Measurements from ENCODE around the gene CDADC1.
A peak's percentile ranks its signal among the peaks of the same experiment; 100 is the strongest.

The CDADC1 gene

DNA sequence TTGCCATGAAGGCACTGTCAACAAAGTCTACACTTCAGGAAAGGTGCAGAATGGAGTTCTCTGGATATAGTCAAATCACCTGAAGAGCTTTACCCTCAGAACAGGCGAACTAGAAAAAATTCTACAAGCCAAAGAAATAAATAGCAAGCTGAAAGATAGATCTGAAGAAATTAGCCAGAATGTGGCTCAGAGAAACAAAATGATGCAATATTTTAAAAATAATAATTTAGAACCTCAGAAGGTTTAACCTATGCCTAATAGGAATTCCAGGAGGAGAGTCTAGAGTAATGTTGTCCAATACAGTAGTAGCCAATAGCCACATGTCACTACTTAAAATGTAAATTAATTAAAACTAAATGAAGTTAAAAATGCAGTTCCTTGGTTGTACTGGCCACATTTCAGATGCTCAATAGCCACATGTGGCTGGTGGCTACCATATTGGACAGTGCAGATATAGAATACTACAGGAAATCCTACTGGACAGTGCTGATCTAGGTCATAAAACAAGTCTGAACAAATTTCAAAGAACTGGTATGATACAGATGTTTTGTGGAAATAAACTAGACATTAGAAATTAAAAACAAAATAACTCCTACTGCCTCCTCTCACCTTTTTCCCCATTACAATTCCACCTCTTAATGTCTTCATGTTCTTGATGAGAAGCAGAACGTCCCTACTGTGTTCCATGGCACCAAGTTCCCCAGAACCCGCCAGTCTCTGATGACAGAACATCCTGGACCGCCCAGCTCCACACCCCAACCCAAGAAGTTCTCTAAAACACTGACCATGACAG lies 679 bp upstream of the CDADC1 start:
- Histone ChIP-seq H3K4me3 (ENCODE audit: low read length) (peak overlapping the region; percentile 92), H3K27ac (ENCODE audit: low read length) (no peak overlapping the region), H3K36me3 (replicated peaks; ENCODE audit: low read depth, low read length) (no peaks in the 10 kb centered on the region), H3K9me3 (ENCODE audit: insufficient read depth, low read length) (no peaks in the 10 kb centered on the region), H3K27me3 (ENCODE audit: low read depth, low read length) (peaks cover 19% of the 10 kb centered on the region), H4K20me1 (ENCODE audit: insufficient read depth, low read length) (no peaks in the 10 kb centered on the region), H3K4me2 (ENCODE audit: low read length) (peak overlapping the region; percentile 88), H3K79me2 (ENCODE audit: low read length) (peaks cover 9% of the 10 kb centered on the region; the same call in 1 of the 2 replicates), H3K4me1 (ENCODE audit: low read length) (peaks cover 9% of the 10 kb centered on the region; the same call in 1 of the 2 replicates), H3K9ac (ENCODE audit: low read length) (peak overlapping the region; percentile 86), H2AFZ (ENCODE audit: low read depth, low read length) (peak overlapping the region; percentile 98)
- TF ChIP-seq CTCF (IDR thresholded peaks at IDR 0.05; ENCODE audit: low read depth, low read length) (no peak), EZH2phosphoT487 (IDR thresholded peaks at IDR 0.05; ENCODE audit: low read depth) (no peak)

- TF ChIP-seq EZH2phosphoT487 (IDR thresholded peaks at IDR 0.05; ENCODE audit: low read depth) (no peak), CTCF (IDR thresholded peaks at IDR 0.05; ENCODE audit: low read depth, low read length) (peak; percentile 33; the same call in 1 of the 2 replicates)
- peak overlapping the region; percentile 98; the same call in 1 of the 2 replicates for H2AFZ ChIP-seq (ENCODE audit: low read depth, low read length)
- H3K27me3 ChIP-seq (ENCODE audit: low read depth, low read length), result peaks cover 9% of the 10 kb centered on the region
- peaks cover 9% of the 10 kb centered on the region; the same call in 1 of the 2 replicates for H3K79me2 ChIP-seq (ENCODE audit: low read length)
- peak overlapping the region; percentile 86 for H3K9ac ChIP-seq (ENCODE audit: low read length)
- no peaks in the 10 kb centered on the region for H3K9me3 ChIP-seq (ENCODE audit: insufficient read depth, low read length)
- H4K20me1 ChIP-seq (ENCODE audit: insufficient read depth, low read length), result no peaks in the 10 kb centered on the region
- H3K36me3 ChIP-seq (replicated peaks; ENCODE audit: low read depth, low read length), result no peaks in the 10 kb centered on the region
- H3K4me1 ChIP-seq (ENCODE audit: low read length), result peaks cover 9% of the 10 kb centered on the region; the same call in 1 of the 2 replicates
- peak overlapping the region; percentile 92 for H3K4me3 ChIP-seq (ENCODE audit: low read length)
- H3K27ac ChIP-seq (ENCODE audit: low read length), result no peak overlapping the region
- peak overlapping the region; percentile 88 for H3K4me2 ChIP-seq (ENCODE audit: low read length)
These were observed 887 bp downstream of the CDADC1 start for GRCh38 chr13:49248622-49249002.

- peaks cover 9% of the 10 kb centered on the region; the same call in 1 of the 2 replicates for H3K79me2 ChIP-seq (ENCODE audit: low read length)
- peaks cover 9% of the 10 kb centered on the region; the same call in 1 of the 2 replicates for H3K4me1 ChIP-seq (ENCODE audit: low read length)
- no peak overlapping the region for H3K27ac ChIP-seq (ENCODE audit: low read length)
- TF ChIP-seq EZH2phosphoT487 (IDR thresholded peaks at IDR 0.05; ENCODE audit: low read depth) (no peak), CTCF (IDR thresholded peaks at IDR 0.05; ENCODE audit: low read depth, low read length) (no peak)
- H3K27me3 ChIP-seq (ENCODE audit: low read depth, low read length), result no peaks in the 10 kb centered on the region
- H3K4me3 ChIP-seq (ENCODE audit: low read length), result no peak overlapping the region
- H3K4me2 ChIP-seq (ENCODE audit: low read length), result no peak overlapping the region
- no peak overlapping the region for H2AFZ ChIP-seq (ENCODE audit: low read depth, low read length)
- H3K9me3 ChIP-seq (ENCODE audit: insufficient read depth, low read length), result no peaks in the 10 kb centered on the region
- H3K36me3 ChIP-seq (replicated peaks; ENCODE audit: low read depth, low read length), result peaks cover 7% of the 10 kb centered on the region
- H3K9ac ChIP-seq (ENCODE audit: low read length), result no peak overlapping the region
- no peaks in the 10 kb centered on the region for H4K20me1 ChIP-seq (ENCODE audit: insufficient read depth, low read length)
These were observed 3.6 kb downstream of the CDADC1 start for GRCh38 chr13:49251326-49251725.

GRCh38 chr13:49253310-49253709 lies 5.6 kb downstream of the CDADC1 start:
- no peaks in the 10 kb centered on the region for H3K27me3 ChIP-seq (ENCODE audit: low read depth, low read length)
- H3K79me2 ChIP-seq (ENCODE audit: low read length), result peaks cover 5% of the 10 kb centered on the region; the same call in 1 of the 2 replicates
- H2AFZ ChIP-seq (ENCODE audit: low read depth, low read length), result no peak overlapping the region
- H3K4me3 ChIP-seq (ENCODE audit: low read length), result no peak overlapping the region
- no peak overlapping the region for H3K27ac ChIP-seq (ENCODE audit: low read length)
- TF ChIP-seq EZH2phosphoT487 (IDR thresholded peaks at IDR 0.05; ENCODE audit: low read depth), result no peak
- no peak for TF ChIP-seq CTCF (IDR thresholded peaks at IDR 0.05; ENCODE audit: low read depth, low read length)
- no peak overlapping the region for H3K9ac ChIP-seq (ENCODE audit: low read length)
- no peaks in the 10 kb centered on the region for H3K9me3 ChIP-seq (ENCODE audit: insufficient read depth, low read length)
- peaks cover 16% of the 10 kb centered on the region for H3K36me3 ChIP-seq (replicated peaks; ENCODE audit: low read depth, low read length)
- no peaks in the 10 kb centered on the region for H4K20me1 ChIP-seq (ENCODE audit: insufficient read depth, low read length)
- H3K4me2 ChIP-seq (ENCODE audit: low read length), result no peak overlapping the region
- H3K4me1 ChIP-seq (ENCODE audit: low read length), result peaks cover 19% of the 10 kb centered on the region

All from OCI-LY3 (cell line).